ENCODE results near the gene VPS13A. TPM values are rescaled to one million over a fixed set of nuclear protein-coding genes. Genes with fewer than 3 reads are reported as not detected.

The VPS13A gene
- total RNA-seq = 10 to 100 TPM; 16.4 to 51.0 (median 29.4) TPM

- no peaks in the 10 kb centered on the region for H3K36me3 ChIP-seq
- TF ChIP-seq, protein P1, sequence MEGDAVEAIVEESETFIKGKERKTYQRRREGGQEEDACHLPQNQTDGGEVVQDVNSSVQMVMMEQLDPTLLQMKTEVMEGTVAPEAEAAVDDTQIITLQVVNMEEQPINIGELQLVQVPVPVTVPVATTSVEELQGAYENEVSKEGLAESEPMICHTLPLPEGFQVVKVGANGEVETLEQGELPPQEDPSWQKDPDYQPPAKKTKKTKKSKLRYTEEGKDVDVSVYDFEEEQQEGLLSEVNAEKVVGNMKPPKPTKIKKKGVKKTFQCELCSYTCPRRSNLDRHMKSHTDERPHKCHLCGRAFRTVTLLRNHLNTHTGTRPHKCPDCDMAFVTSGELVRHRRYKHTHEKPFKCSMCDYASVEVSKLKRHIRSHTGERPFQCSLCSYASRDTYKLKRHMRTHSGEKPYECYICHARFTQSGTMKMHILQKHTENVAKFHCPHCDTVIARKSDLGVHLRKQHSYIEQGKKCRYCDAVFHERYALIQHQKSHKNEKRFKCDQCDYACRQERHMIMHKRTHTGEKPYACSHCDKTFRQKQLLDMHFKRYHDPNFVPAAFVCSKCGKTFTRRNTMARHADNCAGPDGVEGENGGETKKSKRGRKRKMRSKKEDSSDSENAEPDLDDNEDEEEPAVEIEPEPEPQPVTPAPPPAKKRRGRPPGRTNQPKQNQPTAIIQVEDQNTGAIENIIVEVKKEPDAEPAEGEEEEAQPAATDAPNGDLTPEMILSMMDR (IDR thresholded peaks at IDR 0.05 in 4 of 5, conservative IDR thresholded peaks at IDR 0.05 in 1 of 5) = peak in 2 of 5 experiments; percentile 17 to 34
- peak; percentile 85 to 87 for TF ChIP-seq POLR2A (IDR thresholded peaks at IDR 0.05)
- intact Hi-C loops (cut with DNase I; ENCODE audit: low total_unique reads) = loop anchor here (5.0 kb wide), 1 partner anchor 855 kb away; the partner anchor contains the start of gene GNAQ
- no peaks in the 10 kb centered on the region for H3K27me3 ChIP-seq
- peaks cover 42 to 52% of the 10 kb centered on the region in 2 donors for H3K4me1 ChIP-seq
- peak within 1 kb of the TSS; percentile 96 to 99 (median 98) for H3K27ac ChIP-seq
- ATAC-seq (peak; percentile 82 to 90), DNase-seq (peak; percentile 83 to 90)
- H3K9me3 ChIP-seq = no peaks in the 10 kb centered on the region
- in situ Hi-C loops (cut with MboI; ENCODE audit: low sequenced_read_pairs in 4 of 4) = no loop called here
- peak within 1 kb of the TSS; percentile 86 to 93 (median 90) for H3K4me3 ChIP-seq
These were observed at the start of gene VPS13A for GRCh38 chr9:77177143-77177893. Gene VPS13A (plus strand): TSS chr9:77177534. CDS start chr9:77177705, 171 bp downstream.

DNA sequence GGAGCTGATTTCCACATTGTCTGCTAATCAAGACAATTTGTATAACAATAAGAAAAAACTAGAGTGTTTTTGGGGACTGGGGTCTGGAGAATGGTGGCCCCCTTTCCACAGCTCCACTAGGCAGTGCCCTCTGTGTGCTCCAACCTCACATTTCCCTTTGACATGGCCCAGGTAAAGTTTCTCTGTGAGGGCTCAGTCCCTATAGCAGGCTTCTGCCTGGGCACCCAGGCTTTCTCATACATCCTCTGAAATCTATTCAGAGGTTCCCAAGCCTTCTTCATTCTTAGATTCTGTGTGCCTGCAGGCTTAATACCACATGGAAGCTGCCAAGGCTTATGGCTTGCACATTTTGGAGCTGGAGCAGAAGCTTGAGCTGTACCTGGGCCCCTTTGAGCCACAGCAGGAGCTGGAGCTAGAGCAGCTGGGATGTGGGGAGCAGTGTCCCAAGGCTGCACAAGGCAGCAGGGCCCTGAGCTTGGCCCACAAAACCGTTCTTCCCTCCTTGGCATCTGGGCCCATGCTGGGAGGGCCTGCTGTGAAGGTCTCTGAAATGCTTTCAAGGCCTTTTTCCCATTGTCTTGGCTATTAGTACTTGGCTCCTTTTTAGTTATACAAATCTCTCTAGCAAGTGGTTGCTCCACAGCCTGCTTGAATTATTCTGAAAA, 49.1 kb upstream of the VPS13A start:
- H3K36me3 ChIP-seq = no peaks in the 10 kb centered on the region
- no peaks in the 10 kb centered on the region for H3K4me1 ChIP-seq
- no peaks in the 10 kb centered on the region for H3K27me3 ChIP-seq
- no peak for TF ChIP-seq POLR2A (IDR thresholded peaks at IDR 0.05)
- TF ChIP-seq, protein P1 (IDR thresholded peaks at IDR 0.05 in 4 of 5, conservative IDR thresholded peaks at IDR 0.05 in 1 of 5) = no peak
- in situ Hi-C loops (cut with MboI; ENCODE audit: low sequenced_read_pairs in 4 of 4) = loop anchor here in 2 of 4 donors (25.0 kb wide), 1 partner anchor 316 kb away; no protein-coding TSS in a partner anchor
- intact Hi-C loops (cut with DNase I; ENCODE audit: low total_unique reads) = no loop called here
- no peak overlapping the region for H3K4me3 ChIP-seq
- H3K9me3 ChIP-seq = no peaks in the 10 kb centered on the region
- no peak for DNase-seq
- no peak for ATAC-seq
- no peak overlapping the region for H3K27ac ChIP-seq

DNA sequence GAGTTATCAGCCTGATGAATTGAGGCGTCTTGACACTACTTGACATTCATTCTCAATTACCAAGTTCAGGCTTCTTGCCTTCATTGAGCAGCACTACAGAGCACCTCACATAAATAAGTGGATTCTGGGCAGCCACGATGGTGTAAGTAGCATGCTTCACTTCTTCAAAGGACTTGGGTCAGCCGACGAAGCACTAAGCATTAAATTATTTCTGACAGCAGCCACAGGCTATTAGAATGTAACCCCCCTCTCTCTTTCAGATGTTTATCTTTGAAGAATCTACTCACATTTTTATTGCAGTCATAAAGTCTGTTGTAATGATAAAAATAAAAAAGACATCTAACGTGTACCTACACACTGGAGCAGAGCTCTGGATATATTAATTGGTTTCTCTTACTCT, 45.9 kb upstream of the VPS13A start:
- Histone ChIP-seq H3K36me3 (no peaks in the 10 kb centered on the region), H3K4me3 (no peak overlapping the region), H3K27ac (no peak overlapping the region), H3K4me1 (no peaks in the 10 kb centered on the region), H3K9me3 (no peaks in the 10 kb centered on the region), H3K27me3 (no peaks in the 10 kb centered on the region)
- no peak for TF ChIP-seq POLR2A (IDR thresholded peaks at IDR 0.05)
- TF ChIP-seq, protein P1 (IDR thresholded peaks at IDR 0.05 in 4 of 5, conservative IDR thresholded peaks at IDR 0.05 in 1 of 5) = no peak
- no peak for DNase-seq
- in situ Hi-C loops (cut with MboI; ENCODE audit: low sequenced_read_pairs in 4 of 4) = loop anchor here in 2 of 4 donors (25.0 kb wide), 1 partner anchor 319 kb away; no protein-coding TSS in a partner anchor
- intact Hi-C loops (cut with DNase I; ENCODE audit: low total_unique reads) = no loop called here
- ATAC-seq = no peak

DNA sequence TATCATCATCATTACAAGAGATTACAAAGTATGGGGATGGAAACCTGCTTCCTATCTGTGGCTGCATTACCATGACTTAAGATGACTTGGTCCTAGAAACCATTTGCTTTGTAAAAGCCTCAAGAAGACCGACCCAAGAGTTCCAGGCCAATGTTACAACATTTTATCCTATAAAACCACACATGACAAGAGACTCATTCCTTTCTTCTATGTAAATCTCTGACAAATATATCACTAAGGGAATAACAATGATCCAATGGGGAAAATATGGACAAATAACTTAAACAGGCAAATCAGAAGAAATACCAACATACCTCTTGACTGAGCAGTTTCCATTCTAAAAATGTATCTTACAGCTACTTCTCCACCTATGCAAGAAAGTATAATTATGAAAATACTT, 44.3 kb upstream of the VPS13A start:
- H3K9me3 ChIP-seq = no peaks in the 10 kb centered on the region
- in situ Hi-C loops (cut with MboI; ENCODE audit: low sequenced_read_pairs in 4 of 4) (loop anchor here in 2 of 4 donors (25.0 kb wide), 1 partner anchor 321 kb away; no protein-coding TSS in a partner anchor), intact Hi-C loops (cut with DNase I; ENCODE audit: low total_unique reads) (no loop called here)
- no peak for ATAC-seq
- H3K27ac ChIP-seq = no peak overlapping the region
- H3K27me3 ChIP-seq = no peaks in the 10 kb centered on the region
- H3K4me1 ChIP-seq = no peaks in the 10 kb centered on the region
- no peak overlapping the region for H3K4me3 ChIP-seq
- TF ChIP-seq, protein P1 (IDR thresholded peaks at IDR 0.05 in 4 of 5, conservative IDR thresholded peaks at IDR 0.05 in 1 of 5) = no peak
- no peak for TF ChIP-seq POLR2A (IDR thresholded peaks at IDR 0.05)
- no peaks in the 10 kb centered on the region for H3K36me3 ChIP-seq
- no peak for DNase-seq
